ENCODE measurements around the gene CBX6. TPM values are rescaled to one million over a fixed set of nuclear protein-coding genes. Genes with fewer than 3 reads are reported as not detected.

Gene CBX6
- total RNA-seq, 2 donors from 2014 or later = 60.1 to 62.9 TPM

GRCh38 chr22:38831166-38831945 lies 40.7 kb downstream of the CBX6 start:
- H3K27me3 Mint-ChIP-seq = no peaks in the 10 kb centered on the region
- H3K4me1 Mint-ChIP-seq = no peaks in the 10 kb centered on the region
- H3K4me3 Mint-ChIP-seq = no peak overlapping the region
- no peaks in the 10 kb centered on the region for H3K36me3 Mint-ChIP-seq (ENCODE audit: low read depth)
- ATAC-seq (replicated peaks) = no peak
- H3K9me3 Mint-ChIP-seq = no peaks in the 10 kb centered on the region
- no peak overlapping the region for H3K27ac Mint-ChIP-seq

GRCh38 chr22:38830845-38831108 lies 41.2 kb downstream of the CBX6 start:
- ATAC-seq (replicated peaks) = no peak
- no peaks in the 10 kb centered on the region for H3K36me3 Mint-ChIP-seq (ENCODE audit: low read depth)
- no peak overlapping the region for H3K27ac Mint-ChIP-seq
- no peak overlapping the region for H3K4me3 Mint-ChIP-seq
- no peaks in the 10 kb centered on the region for H3K4me1 Mint-ChIP-seq
- no peaks in the 10 kb centered on the region for H3K9me3 Mint-ChIP-seq
- H3K27me3 Mint-ChIP-seq = no peaks in the 10 kb centered on the region

- Mint-ChIP-seq H3K4me3 (no peak overlapping the region), H3K36me3 (ENCODE audit: low read depth) (no peaks in the 10 kb centered on the region), H3K9me3 (no peaks in the 10 kb centered on the region), H3K4me1 (no peaks in the 10 kb centered on the region), H3K27ac (no peak overlapping the region), H3K27me3 (no peaks in the 10 kb centered on the region)
- ATAC-seq (replicated peaks) = no peak
Observed at GRCh38 chr22:38830026-38830844, 41.8 kb downstream of the CBX6 start.

GRCh38 chr22:38829485-38829884 lies 42.5 kb downstream of the CBX6 start:
- H3K9me3 Mint-ChIP-seq = no peaks in the 10 kb centered on the region
- H3K27ac Mint-ChIP-seq = no peak overlapping the region
- H3K36me3 Mint-ChIP-seq (ENCODE audit: low read depth) = no peaks in the 10 kb centered on the region
- H3K4me3 Mint-ChIP-seq = no peak overlapping the region
- H3K27me3 Mint-ChIP-seq = no peaks in the 10 kb centered on the region
- no peak for ATAC-seq (replicated peaks)
- H3K4me1 Mint-ChIP-seq = no peaks in the 10 kb centered on the region

- Mint-ChIP-seq H3K36me3 (ENCODE audit: low read depth) (no peaks in the 10 kb centered on the region), H3K4me3 (no peak overlapping the region), H3K9me3 (no peaks in the 10 kb centered on the region), H3K27me3 (no peaks in the 10 kb centered on the region), H3K4me1 (no peaks in the 10 kb centered on the region), H3K27ac (no peak overlapping the region)
- ATAC-seq (replicated peaks) = no peak
Observed at GRCh38 chr22:38828616-38829205, 43.3 kb downstream of the CBX6 start.

GRCh38 chr22:38828191-38828590 lies 43.8 kb downstream of the CBX6 start:
- no peak for ATAC-seq (replicated peaks)
- Mint-ChIP-seq H3K4me1 (no peaks in the 10 kb centered on the region), H3K4me3 (no peak overlapping the region), H3K36me3 (ENCODE audit: low read depth) (no peaks in the 10 kb centered on the region), H3K27me3 (no peaks in the 10 kb centered on the region), H3K9me3 (no peaks in the 10 kb centered on the region), H3K27ac (no peak overlapping the region)

GRCh38 chr22:38827510-38827909 lies 44.5 kb downstream of the CBX6 start:
- no peak overlapping the region for H3K4me3 Mint-ChIP-seq
- no peak for ATAC-seq (replicated peaks)
- no peaks in the 10 kb centered on the region for H3K27me3 Mint-ChIP-seq
- H3K27ac Mint-ChIP-seq = no peak overlapping the region
- H3K36me3 Mint-ChIP-seq (ENCODE audit: low read depth) = no peaks in the 10 kb centered on the region
- no peaks in the 10 kb centered on the region for H3K9me3 Mint-ChIP-seq
- no peaks in the 10 kb centered on the region for H3K4me1 Mint-ChIP-seq

- H3K9me3 Mint-ChIP-seq = no peaks in the 10 kb centered on the region
- H3K36me3 Mint-ChIP-seq (ENCODE audit: low read depth) = no peaks in the 10 kb centered on the region
Observed at GRCh38 chr22:38826801-38827200, 45.2 kb downstream of the CBX6 start.

GRCh38 chr22:38826386-38826785 lies 45.6 kb downstream of the CBX6 start:
- H3K27me3 Mint-ChIP-seq = no peaks in the 10 kb centered on the region
- H3K4me1 Mint-ChIP-seq = no peaks in the 10 kb centered on the region
- no peak for ATAC-seq (replicated peaks)
- H3K27ac Mint-ChIP-seq = no peak overlapping the region
- no peaks in the 10 kb centered on the region for H3K9me3 Mint-ChIP-seq
- no peak overlapping the region for H3K4me3 Mint-ChIP-seq
- no peaks in the 10 kb centered on the region for H3K36me3 Mint-ChIP-seq (ENCODE audit: low read depth)

More at GRCh38 chr22:38826801-38827200, 45.2 kb downstream of the CBX6 start:
- ATAC-seq (replicated peaks) = no peak
- no peaks in the 10 kb centered on the region for H3K4me1 Mint-ChIP-seq
- no peaks in the 10 kb centered on the region for H3K27me3 Mint-ChIP-seq
- no peak overlapping the region for H3K27ac Mint-ChIP-seq
- no peak overlapping the region for H3K4me3 Mint-ChIP-seq

GRCh38 chr22:38824585-38824984 lies 47.4 kb downstream of the CBX6 start:
- no peaks in the 10 kb centered on the region for H3K4me1 Mint-ChIP-seq
- H3K4me3 Mint-ChIP-seq = no peak overlapping the region
- H3K27ac Mint-ChIP-seq = no peak overlapping the region
- no peaks in the 10 kb centered on the region for H3K27me3 Mint-ChIP-seq
- H3K9me3 Mint-ChIP-seq = no peaks in the 10 kb centered on the region
- H3K36me3 Mint-ChIP-seq (ENCODE audit: low read depth) = no peaks in the 10 kb centered on the region
- peak; percentile 52 for ATAC-seq (replicated peaks)

- H3K4me1 Mint-ChIP-seq = no peaks in the 10 kb centered on the region
- no peaks in the 10 kb centered on the region for H3K9me3 Mint-ChIP-seq
- no peak overlapping the region for H3K27ac Mint-ChIP-seq
- no peak overlapping the region for H3K4me3 Mint-ChIP-seq
- ATAC-seq (replicated peaks) = no peak
- H3K27me3 Mint-ChIP-seq = no peaks in the 10 kb centered on the region
- no peaks in the 10 kb centered on the region for H3K36me3 Mint-ChIP-seq (ENCODE audit: low read depth)
Observed at GRCh38 chr22:38823637-38824036, 48.4 kb downstream of the CBX6 start.

- ATAC-seq (replicated peaks) = no peak
- H3K27me3 Mint-ChIP-seq = no peaks in the 10 kb centered on the region
Observed at GRCh38 chr22:38823076-38823475, 48.9 kb downstream of the CBX6 start.

GRCh38 chr22:38820020-38820419 lies 52.0 kb downstream of the CBX6 start:
- Mint-ChIP-seq H3K36me3 (ENCODE audit: low read depth) (no peaks in the 10 kb centered on the region), H3K4me1 (no peaks in the 10 kb centered on the region)

More at GRCh38 chr22:38823076-38823475, 48.9 kb downstream of the CBX6 start:
- Mint-ChIP-seq H3K27ac (no peak overlapping the region), H3K4me3 (no peak overlapping the region), H3K36me3 (ENCODE audit: low read depth) (no peaks in the 10 kb centered on the region), H3K9me3 (no peaks in the 10 kb centered on the region), H3K4me1 (no peaks in the 10 kb centered on the region)

GRCh38 chr22:38819387-38819940 lies 52.6 kb downstream of the CBX6 start:
- no peaks in the 10 kb centered on the region for H3K9me3 Mint-ChIP-seq
- H3K4me3 Mint-ChIP-seq = no peak overlapping the region
- H3K27me3 Mint-ChIP-seq = peaks cover 5% of the 10 kb centered on the region
- ATAC-seq (replicated peaks) = no peak
- no peak overlapping the region for H3K27ac Mint-ChIP-seq
- no peaks in the 10 kb centered on the region for H3K36me3 Mint-ChIP-seq (ENCODE audit: low read depth)
- H3K4me1 Mint-ChIP-seq = no peaks in the 10 kb centered on the region

More at GRCh38 chr22:38820020-38820419, 52.0 kb downstream of the CBX6 start:
- ATAC-seq (replicated peaks) = no peak
- H3K9me3 Mint-ChIP-seq = no peaks in the 10 kb centered on the region
- H3K4me3 Mint-ChIP-seq = no peak overlapping the region
- H3K27ac Mint-ChIP-seq = no peak overlapping the region
- H3K27me3 Mint-ChIP-seq = no peaks in the 10 kb centered on the region

- Mint-ChIP-seq H3K36me3 (ENCODE audit: low read depth) (no peaks in the 10 kb centered on the region), H3K4me3 (no peak overlapping the region), H3K4me1 (no peaks in the 10 kb centered on the region), H3K9me3 (no peaks in the 10 kb centered on the region), H3K27me3 (peaks cover 13% of the 10 kb centered on the region), H3K27ac (no peak overlapping the region)
- ATAC-seq (replicated peaks) = no peak
Observed at GRCh38 chr22:38817196-38817595, 54.8 kb downstream of the CBX6 start.
